ENCODE data around the gene E2F4. TPM values are rescaled to one million over a fixed set of nuclear protein-coding genes. Genes with fewer than 3 reads are reported as not detected.

Gene E2F4
- total RNA-seq, 2 experiments from 2014 or later = 130 to 136 TPM

DNA sequence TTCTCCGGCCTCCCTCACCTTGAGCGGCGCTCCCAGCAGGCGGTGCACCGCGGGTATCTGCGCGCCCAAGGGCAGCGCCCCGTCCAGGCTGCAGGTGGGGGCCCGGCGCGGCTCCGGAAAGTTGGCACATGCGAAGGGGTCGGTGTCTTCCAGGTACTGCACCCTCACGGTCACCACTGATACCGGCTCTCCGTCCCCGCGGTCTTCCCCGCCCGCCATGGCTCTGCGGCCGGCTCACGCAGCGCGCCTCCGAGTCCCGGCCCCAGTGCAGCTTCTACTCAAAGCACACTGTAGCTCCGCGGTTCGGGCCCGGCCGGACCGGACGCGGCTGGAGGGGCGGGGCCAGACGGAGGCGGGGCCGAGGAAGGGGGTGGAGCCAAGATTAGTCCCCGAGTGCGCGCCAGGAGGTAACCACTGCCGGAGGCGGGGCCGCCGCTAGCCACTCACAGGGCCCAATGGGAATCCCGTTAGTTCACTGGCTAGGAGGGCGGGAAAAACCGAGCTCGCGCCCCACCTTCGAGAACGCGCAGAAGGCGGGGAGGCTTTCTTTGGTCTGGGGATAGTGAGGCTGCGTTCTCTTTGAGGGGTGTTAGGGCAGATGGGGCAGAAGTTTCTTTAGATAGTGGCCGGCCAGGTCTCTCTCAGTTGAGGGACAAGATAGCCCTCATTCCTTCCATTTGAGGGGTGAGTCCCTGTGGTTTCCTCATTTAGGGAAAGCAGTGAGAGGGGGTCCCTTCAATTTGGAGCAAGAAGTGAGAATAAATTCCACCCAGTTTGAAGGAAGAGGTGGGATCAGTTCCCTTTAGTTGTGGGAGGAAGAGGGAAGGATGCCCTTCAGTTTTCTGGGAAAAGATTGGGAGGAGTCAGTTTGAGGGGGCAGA is 55.5 kb downstream of the E2F4 start, which contains the start of gene FHOD1:
FHOD1 (minus strand) TSS at position 290 of the 881 bp plus-strand sequence; CDS start at position 219, 71 bp downstream.
- H3K4me1 Mint-ChIP-seq = peaks cover 45% of the 10 kb centered on the region

GRCh38 chr16:67248073-67248400 is 56.1 kb downstream of the E2F4 start:
- no peak for DNase-seq
- H3K4me1 Mint-ChIP-seq = peaks cover 43% of the 10 kb centered on the region

More for the DNA sequence above, 55.5 kb downstream of the E2F4 start, which contains the start of gene FHOD1:
- Mint-ChIP-seq H3K36me3 (peaks cover 4% of the 10 kb centered on the region), H3K27me3 (peaks cover 6% of the 10 kb centered on the region), H3K4me3 (peak within 1 kb of the TSS; percentile 89), H3K27ac (peak within 1 kb of the TSS; percentile 89), H3K9me3 (no peaks in the 10 kb centered on the region)
- DNase-seq = peak; percentile 98

More at GRCh38 chr16:67248073-67248400, 56.1 kb downstream of the E2F4 start:
- H3K36me3 Mint-ChIP-seq = peaks cover 6% of the 10 kb centered on the region
- H3K4me3 Mint-ChIP-seq = peak overlapping the region; percentile 89
- peaks cover 6% of the 10 kb centered on the region for H3K27me3 Mint-ChIP-seq
- H3K27ac Mint-ChIP-seq = peak overlapping the region; percentile 89
- no peaks in the 10 kb centered on the region for H3K9me3 Mint-ChIP-seq

Other genes with a start within 250 kb of the E2F4 start
- gene CES3, start 230.9 kb upstream of the E2F4 start, total RNA-seq = under 1 TPM; 0.43 to 0.80 TPM
- 1 to 10 TPM; 3.5 to 4.6 TPM for gene CES4A, start 203.6 kb upstream of the E2F4 start, total RNA-seq
- 100 to 1,000 TPM; 110 to 114 TPM for gene CBFB, start 163.0 kb upstream of the E2F4 start, total RNA-seq
- gene PHAF1, start 82.2 kb upstream of the E2F4 start, total RNA-seq = 10 to 100 TPM; 13.8 to 14.9 TPM
- gene B3GNT9, start 41.2 kb upstream of the E2F4 start, total RNA-seq = 1 to 10 TPM; 1.5 to 1.7 TPM
- 10 to 100 TPM; 15.3 to 16.0 TPM for gene TRADD, start 32.2 kb upstream of the E2F4 start, total RNA-seq
- gene FBXL8, start 32.2 kb upstream of the E2F4 start, total RNA-seq = 1 to 10 TPM; 7.9 to 8.5 TPM
- 10 to 100 TPM in 1 of 2 experiments, 1 to 10 TPM in 1; 9.3 to 10.1 TPM for gene HSF4, start 27.4 kb upstream of the E2F4 start, total RNA-seq
- gene NOL3, start 21.6 kb upstream of the E2F4 start, total RNA-seq = 1 to 10 TPM; 6.1 to 6.4 TPM
- 10 to 100 TPM; 15.8 to 16.7 TPM for gene MATCAP1, start 8.2 kb upstream of the E2F4 start, total RNA-seq
- gene EXOC3L1, start 2.0 kb upstream of the E2F4 start, total RNA-seq = under 1 TPM in 1 of 2 experiments, not detected in 1; 0.19 TPM
- gene ELMO3, start 7.0 kb downstream of the E2F4 start, total RNA-seq = 1 to 10 TPM; 4.3 to 4.5 TPM
- gene TMEM208, start 35.0 kb downstream of the E2F4 start, total RNA-seq = 10 to 100 TPM; 46.5 to 48.6 TPM
- gene FHOD1, start 55.3 kb downstream of the E2F4 start, total RNA-seq = 10 to 100 TPM; 76.4 to 79.9 TPM
- gene SLC9A5, start 56.8 kb downstream of the E2F4 start, total RNA-seq = 1 to 10 TPM; 5.8 to 6.1 TPM
- 10 to 100 TPM; 30.8 to 37.0 TPM for gene PLEKHG4, start 87.4 kb downstream of the E2F4 start, total RNA-seq
- 1 to 10 TPM; 2.2 to 3.0 TPM for gene KCTD19, start 134.6 kb downstream of the E2F4 start, total RNA-seq
- 1 to 10 TPM in 1 of 2 experiments, under 1 TPM in 1; 0.82 to 1.1 TPM for gene LRRC36, start 134.7 kb downstream of the E2F4 start, total RNA-seq
- gene TPPP3, start 201.3 kb downstream of the E2F4 start, total RNA-seq = not detected
- gene ZDHHC1, start 224.3 kb downstream of the E2F4 start, total RNA-seq = 1 to 10 TPM in 1 of 2 experiments, under 1 TPM in 1; 0.76 to 1.2 TPM
- 1 to 10 TPM; 2.8 to 3.1 TPM for gene HSD11B2, start 239.0 kb downstream of the E2F4 start, total RNA-seq

Data from activated naive CD8-positive, alpha-beta T cell treated with anti-CD3 and anti-CD28 coated beads for 36 hours (primary cell).